Stimulated activated CD4-positive, alpha-beta T cell treated with anti-CD3 and anti-CD28 coated beads, TNF-alpha, amount 100 ng/mL, for 48 hours (primary cell): ENCODE data around the gene PAFAH1B1.
"Not testable (repeated sequence)": the region's sequence is repeated elsewhere in the genome, so short reads cannot be mapped to it uniquely, and the experiment has no call there.

Source experiments
- DNase-seq, 3 donors: peaks; one replicate each; pipeline ENCODE4 v3.0.0-alpha.2; 2020; ENCODE audit warnings: low read depth in 3 of 3

The PAFAH1B1 gene

DNA sequence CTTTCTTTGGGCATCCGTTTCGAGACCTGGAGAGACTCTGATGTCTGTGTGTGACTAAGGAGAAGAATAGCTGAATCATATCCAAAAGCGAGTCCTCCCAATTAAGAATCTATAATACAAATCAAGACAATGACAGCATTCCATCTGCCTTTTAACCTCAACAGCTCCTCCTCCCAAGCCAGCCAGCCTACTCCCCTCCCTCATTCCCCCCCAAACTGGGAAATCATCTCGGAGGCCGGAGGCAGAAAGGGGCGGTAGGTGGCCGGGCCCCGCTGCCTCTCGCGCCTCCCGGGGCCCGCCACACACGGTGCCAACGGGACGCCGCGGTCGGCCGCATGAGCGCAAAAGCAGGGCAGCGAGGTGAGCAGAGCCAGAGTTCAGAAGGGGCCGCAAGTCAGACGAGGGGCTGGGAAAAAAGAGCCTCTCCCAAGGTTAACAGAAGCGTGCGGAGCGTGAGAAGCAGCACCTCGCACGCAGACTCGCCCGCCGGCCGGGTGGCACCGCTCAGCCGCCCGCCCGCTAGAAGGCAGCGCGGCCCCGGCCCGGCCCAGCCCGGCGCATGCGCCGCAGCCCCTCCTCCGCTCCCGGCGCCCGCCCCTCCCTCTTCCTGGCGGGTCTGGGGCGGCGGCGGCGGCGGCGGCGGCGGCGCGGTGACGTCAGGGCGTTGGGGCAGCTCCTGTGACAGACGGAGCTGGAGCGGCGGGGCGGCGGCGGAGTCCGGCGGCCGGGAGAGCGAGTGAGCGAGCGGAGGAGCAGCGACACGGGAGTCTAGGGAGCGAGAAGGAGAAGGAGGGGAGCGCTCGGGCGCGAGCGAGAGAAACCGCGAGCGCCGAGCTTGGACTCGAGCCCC, at the start of gene PAFAH1B1:
PAFAH1B1 (plus strand) TSS at position 684 of the 850 bp plus-strand sequence. CDS start 44,635 bp downstream, outside the sequence.
- peak; percentile 90 to 96 (median 92) for DNase-seq

DNA sequence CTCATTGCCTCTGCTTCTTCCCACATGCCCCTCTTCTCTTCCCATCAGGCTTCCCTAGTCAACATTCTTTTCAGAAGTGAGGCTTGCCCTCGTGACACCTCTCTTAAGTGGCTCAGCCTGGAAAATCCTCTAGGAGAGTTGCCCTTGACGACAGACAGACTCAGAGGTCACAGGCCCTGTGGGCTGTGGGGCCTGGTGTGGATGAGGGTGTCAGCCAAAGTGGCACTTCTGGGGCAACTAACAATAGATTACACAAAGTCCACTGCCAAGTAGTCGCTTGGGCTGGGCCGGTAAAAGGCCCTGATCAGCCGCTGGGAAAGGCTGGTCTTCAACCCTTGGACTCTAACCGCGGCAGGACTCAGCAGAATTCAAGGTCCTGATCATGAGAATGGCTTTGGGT, 48.1 kb upstream of the PAFAH1B1 start:
- DNase-seq = no peak

- DNase-seq = no peak
Measured at GRCh38 chr17:2547176-2547575, 46.3 kb upstream of the PAFAH1B1 start.

DNA sequence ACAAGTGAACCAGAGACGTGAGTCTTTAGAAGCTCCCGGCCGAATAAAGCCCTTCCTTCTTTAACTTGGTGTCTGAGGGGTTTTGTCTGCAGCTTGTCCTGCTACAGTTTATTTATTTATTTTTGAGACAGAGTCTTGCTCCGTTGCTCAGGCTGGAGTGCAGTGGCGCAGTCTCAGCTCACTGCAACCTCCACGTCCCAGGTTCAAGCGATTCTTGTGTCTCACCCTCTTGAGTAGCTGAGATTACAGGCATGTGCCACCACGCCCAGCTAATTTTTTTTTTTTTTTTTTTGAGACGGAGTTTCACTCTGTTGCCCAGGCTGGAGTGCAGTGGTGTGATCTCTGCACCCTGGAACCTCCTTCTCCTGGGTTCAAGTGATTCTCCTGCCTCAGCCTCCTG, 45.4 kb upstream of the PAFAH1B1 start:
- DNase-seq = not testable (repeated sequence)

GRCh38 chr17:2549392-2550211, 43.9 kb upstream of the PAFAH1B1 start:
- DNase-seq = no peak

DNA sequence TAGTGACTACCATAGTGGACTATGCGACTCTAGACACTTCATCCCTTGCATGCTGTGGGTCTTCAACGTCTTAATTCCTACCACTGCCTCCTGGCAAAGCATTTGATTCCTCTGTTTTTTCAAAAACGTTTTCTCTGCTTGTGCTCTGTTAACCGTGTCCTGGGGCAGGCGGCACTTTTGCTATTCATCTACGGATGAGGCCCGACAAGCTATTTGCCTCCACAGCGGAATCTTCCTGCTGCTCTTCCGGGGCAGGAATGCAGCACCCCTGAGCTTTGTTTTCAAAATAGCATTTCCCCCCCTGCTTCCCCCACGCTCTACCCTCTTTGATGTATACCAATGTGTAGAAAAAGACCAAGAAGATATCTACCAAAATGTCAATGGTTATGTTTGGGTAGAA, 42.0 kb upstream of the PAFAH1B1 start:
- DNase-seq = no peak

- no peak for DNase-seq
Measured at GRCh38 chr17:2551928-2552327, 41.5 kb upstream of the PAFAH1B1 start.

GRCh38 chr17:2560658-2561057, 32.8 kb upstream of the PAFAH1B1 start:
- no peak for DNase-seq

DNA sequence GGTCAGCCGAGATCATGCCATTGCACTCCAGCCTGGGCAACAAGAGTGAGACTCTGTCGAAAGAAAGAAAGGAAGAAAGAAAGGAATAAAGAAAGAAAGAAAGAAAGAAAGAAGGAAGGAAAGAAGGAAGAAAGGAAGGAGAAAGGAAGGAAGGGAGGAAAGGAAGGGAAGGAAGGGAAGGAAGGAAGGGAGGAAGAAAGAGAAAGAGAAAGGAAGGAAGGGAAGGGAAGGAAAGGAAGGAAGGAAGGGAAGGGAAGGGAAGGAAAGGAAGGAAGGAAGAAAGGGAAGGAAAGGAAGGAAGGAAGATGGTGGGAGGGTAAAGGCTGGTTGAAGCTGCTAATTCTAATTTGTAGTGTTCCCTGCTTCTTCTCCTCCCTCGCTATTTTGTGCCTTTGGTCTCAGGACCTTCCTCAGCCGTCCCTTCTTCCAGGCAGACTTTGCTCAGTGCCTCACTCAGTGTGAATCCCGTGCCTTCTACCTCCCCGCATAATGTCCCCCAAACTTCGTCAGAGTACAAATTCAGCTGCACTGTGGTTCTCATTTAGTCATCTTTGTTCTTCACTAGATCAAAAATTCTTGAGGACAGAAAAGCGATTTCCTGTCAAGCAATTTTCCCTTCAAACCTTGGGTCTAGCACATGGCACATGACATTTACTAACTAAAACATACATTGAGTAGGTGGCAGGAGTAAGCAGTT, 31.1 kb upstream of the PAFAH1B1 start:
- no peak for DNase-seq

DNA sequence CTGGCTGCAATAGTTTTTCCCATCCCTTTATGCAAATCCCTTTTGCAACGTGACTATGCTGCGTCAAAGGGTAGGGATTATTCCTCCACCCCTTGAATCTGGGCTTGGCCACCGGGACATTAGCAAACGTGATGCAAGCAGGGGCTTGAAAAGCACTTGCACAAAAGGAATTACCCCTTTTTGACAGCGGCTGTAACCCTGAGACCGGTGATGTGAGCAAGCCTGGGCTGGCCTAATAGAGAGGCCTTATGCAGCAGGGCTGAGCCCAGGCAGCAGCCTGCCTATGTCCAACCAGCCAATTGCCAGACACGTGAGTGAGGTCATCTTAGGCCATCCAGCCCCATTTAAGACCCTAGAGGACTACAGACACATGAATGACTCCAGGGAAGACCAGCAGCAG, 30.4 kb upstream of the PAFAH1B1 start:
- DNase-seq = no peak

DNA sequence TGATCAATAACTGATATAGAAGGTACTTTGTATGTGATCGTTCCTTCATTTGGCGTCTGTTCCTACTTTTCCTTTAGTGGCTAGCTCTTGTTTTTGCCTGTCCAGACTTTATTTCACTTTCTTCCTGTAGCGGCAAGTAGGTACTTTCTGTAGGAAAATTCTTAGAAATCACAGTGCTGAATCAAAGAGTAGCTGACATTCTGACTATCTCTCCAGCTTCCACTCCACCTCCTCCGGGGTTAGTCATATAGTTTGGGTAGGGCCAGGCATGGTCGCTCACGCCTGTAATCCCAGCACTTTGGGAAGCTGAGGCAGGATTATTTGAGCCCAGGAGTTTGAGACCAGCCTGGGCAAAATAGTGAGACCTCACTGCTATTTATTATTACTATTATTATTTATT, 29.9 kb upstream of the PAFAH1B1 start:
- no peak for DNase-seq

GRCh38 chr17:2564877-2565276, 28.6 kb upstream of the PAFAH1B1 start:
- no peak for DNase-seq

GRCh38 chr17:2566056-2566455, 27.4 kb upstream of the PAFAH1B1 start:
- DNase-seq = no peak

- DNase-seq = no peak
Measured at GRCh38 chr17:2571523-2572303, 21.7 kb upstream of the PAFAH1B1 start.

DNA sequence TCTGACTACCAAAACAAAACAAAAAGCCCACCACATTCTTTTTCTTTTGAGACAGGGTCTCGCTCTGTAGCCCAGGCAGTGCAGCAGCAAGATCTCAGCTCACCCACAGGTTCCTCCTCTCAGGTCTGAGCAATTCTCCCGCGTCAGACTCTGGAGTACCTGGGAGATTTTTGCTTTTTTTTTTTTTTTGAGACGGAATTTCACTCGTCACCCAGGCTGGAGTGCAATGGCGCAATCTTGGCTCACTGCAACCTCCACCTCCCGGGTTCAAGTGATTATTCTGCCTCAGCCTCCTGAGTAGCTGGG, 21.2 kb upstream of the PAFAH1B1 start:
- DNase-seq = not testable (repeated sequence)

GRCh38 chr17:2580151-2580550, 13.3 kb upstream of the PAFAH1B1 start:
- DNase-seq = no peak

DNA sequence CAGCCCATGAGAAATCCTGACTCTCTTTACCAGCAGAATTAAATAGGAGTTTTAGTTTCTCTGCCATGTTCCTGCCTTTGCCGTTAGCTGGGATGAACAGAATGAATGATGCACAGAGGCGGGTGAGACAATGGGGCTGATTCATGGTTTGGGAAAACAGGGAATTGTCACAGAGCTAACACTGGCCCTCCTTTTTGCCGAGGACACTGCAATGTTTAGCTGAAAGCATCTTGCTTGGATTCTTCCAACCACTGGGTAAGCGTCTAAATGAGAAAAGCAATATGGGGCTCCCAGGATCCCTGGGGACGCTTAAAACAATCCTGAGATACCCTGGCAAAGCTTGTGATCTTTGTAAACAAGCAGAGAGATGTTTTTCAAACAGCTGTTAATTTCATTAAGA, 12.8 kb upstream of the PAFAH1B1 start:
- no peak for DNase-seq

DNA sequence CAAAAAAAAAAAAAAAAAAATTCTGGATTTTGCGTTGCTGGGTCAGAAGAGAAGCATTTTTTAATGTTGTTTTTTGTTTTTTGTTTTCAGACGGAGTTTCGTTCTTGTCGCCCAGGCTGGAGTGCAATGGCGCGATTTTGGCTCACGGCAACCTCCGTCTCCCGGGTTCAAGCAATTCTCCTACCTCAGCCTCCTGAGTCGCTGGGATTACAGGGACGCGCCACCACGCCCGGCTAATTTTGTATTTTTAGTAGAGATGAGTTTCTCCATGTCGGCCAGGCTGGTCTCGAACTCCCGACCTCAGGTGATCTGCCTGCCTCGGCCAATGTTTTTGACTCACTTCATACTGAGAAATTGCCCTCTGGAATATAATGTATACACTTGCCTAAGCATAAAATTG, 11.0 kb upstream of the PAFAH1B1 start:
- no peak for DNase-seq

DNA sequence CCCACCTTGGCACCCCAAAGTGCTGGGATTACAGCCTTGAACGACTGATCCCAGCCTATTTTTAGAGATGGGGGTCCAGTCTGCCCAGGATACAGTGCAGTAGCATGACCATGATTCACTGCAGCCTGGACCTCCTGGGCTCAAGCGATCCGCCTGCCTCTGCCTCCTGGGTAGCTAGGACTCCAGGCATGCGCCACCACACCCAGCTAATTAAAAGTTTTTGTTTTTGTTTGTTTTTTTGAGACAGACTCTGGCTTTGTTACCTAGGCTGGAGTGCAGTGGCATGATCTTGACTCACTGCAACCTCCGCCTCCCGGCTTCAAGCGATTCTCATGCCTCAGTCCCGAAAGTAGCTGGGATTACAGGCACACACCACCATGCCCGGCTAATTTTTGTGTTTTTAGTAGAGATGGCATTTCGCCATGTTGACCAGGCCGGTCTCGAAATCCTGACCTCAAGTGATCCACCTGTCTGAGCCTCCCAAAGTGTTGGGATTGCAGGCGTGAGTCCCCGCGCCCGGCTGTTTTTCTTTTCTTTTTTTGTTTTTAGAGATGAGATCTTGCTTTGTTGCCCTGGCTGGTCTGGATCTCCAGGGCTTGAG, 2.3 kb upstream of the PAFAH1B1 start:
- DNase-seq = no peak

GRCh38 chr17:2593821-2594721, 617 bp downstream of the PAFAH1B1 start:
- DNase-seq = peak; percentile 53 to 86 (median 66)
